H1 (cell line): Measurements from ENCODE around the gene CLASP2. TPM values are rescaled to one million over a fixed set of nuclear protein-coding genes. Genes with fewer than 3 reads are reported as not detected.
"Not testable (repeated sequence)": the region's sequence is repeated elsewhere in the genome, so short reads cannot be mapped to it uniquely, and the experiment has no call there.

Experiments used
- CTCF ChIA-PET: fragments of 300-600 bp; sonication (Branson Sonifier 250); formaldehyde crosslinking; loops from one replicate; lab custom pipeline; 2021; ENCODE audit not compliant: partially characterized antibody; lab: Charles Lee
- POLR2A ChIA-PET: fragments of 300-600 bp; sonication (Branson Sonifier 250); formaldehyde crosslinking; loops from one replicate; lab custom pipeline; 2021; ENCODE audit warnings: inconsistent platforms; ENCODE audit not compliant: partially characterized antibody; lab: Charles Lee
- DNase-seq, 2 experiments: peaks; one replicate each; pipeline versions ENCODE4 v3.0.0 to v3.0.0-alpha.2; 2010 to 2022; ENCODE audit warnings: low spot score in 2 of 2, low read depth in 1 of 2, mixed read lengths in 1 of 2
- FAIRE-seq: peaks from 2 replicates; lab custom pipeline; 2011; peaks lifted over from hg19 to GRCh38; lab: Jason Lieb, UNC
- H2AFZ ChIP-seq: 2 replicates; pipeline ENCODE4 v1.8.1; 2012; ENCODE audit warnings: low read length, inconsistent platforms
- H2AK5ac ChIP-seq: 2 replicates; pipeline ENCODE4 v1.6.1; 2013; ENCODE audit warnings: low read depth, low read length
- H2BK120ac ChIP-seq: replicated peaks from 2 replicates; pipeline ENCODE3; 2013; ENCODE audit warnings: low read depth, low read length, inconsistent platforms
- H2BK12ac ChIP-seq: 2 replicates; pipeline ENCODE4 v1.6.1; 2013; ENCODE audit warnings: low read depth, low read length
- H2BK15ac ChIP-seq: 2 replicates; pipeline ENCODE4 v1.6.1; 2013; ENCODE audit warnings: low read length
- H2BK20ac ChIP-seq: 2 replicates; pipeline ENCODE4 v1.6.1; 2013; ENCODE audit warnings: low read length
- H2BK5ac ChIP-seq: 2 replicates; pipeline ENCODE4 v1.6.1; 2013; ENCODE audit warnings: low read depth, low read length
- H3K14ac ChIP-seq: 2 replicates; pipeline ENCODE4 v1.6.1; 2013; ENCODE audit warnings: inconsistent platforms; ENCODE audit not compliant: insufficient read length
- H3K18ac ChIP-seq: 2 replicates; pipeline ENCODE4 v1.6.1; 2013; ENCODE audit warnings: low read length; ENCODE audit errors: extremely low read depth
- H3K23ac ChIP-seq: 2 replicates; pipeline ENCODE4 v1.6.1; 2013; ENCODE audit warnings: inconsistent platforms; ENCODE audit not compliant: insufficient read length
- H3K23me2 ChIP-seq: 2 replicates; pipeline ENCODE4 v1.6.1; 2013; ENCODE audit warnings: low read depth, low read length
- H3K27ac ChIP-seq: 2 replicates; pipeline ENCODE4 v1.6.1; 2011; ENCODE audit warnings: low read depth, low read length, inconsistent platforms
- H3K27me3 ChIP-seq, 4 experiments: replicated peaks in 1 of 4; 1 replicate in 1 of 4; 2 replicates in 3 of 4; pipeline versions ENCODE4 v1.6.1 to v1.8.1; 2011 to 2013; ENCODE audit warnings: low read length in 3 of 4, mild to moderate bottlenecking in 3 of 4, inconsistent platforms in 2 of 4, mixed read lengths in 2 of 4, moderate library complexity in 1 of 4; ENCODE audit not compliant: control insufficient read depth in 3 of 4, insufficient read depth in 3 of 4; ENCODE audit errors: extremely low read depth in 1 of 4
- H3K36me3 ChIP-seq, 4 experiments: 2 replicates each; pipeline versions ENCODE4 v1.6.1 to v1.8.1; 2011 to 2013; ENCODE audit warnings: mild to moderate bottlenecking in 4 of 4, low read length in 3 of 4, moderate library complexity in 2 of 4, control low read depth in 1 of 4, inconsistent platforms in 1 of 4; ENCODE audit not compliant: insufficient read depth in 4 of 4, control insufficient read depth in 2 of 4
- H3K4ac ChIP-seq: replicated peaks from 2 replicates; pipeline ENCODE3; 2013; ENCODE audit warnings: low read length, low read depth, mixed read lengths, inconsistent platforms; ENCODE audit not compliant: insufficient read length
- H3K4me1 ChIP-seq, 4 experiments: replicated peaks in 1 of 4; 1 replicate in 1 of 4; 2 replicates in 3 of 4; pipeline versions ENCODE4 v1.6.1 to v1.8.1; 2011 to 2013; ENCODE audit warnings: low read length in 3 of 4, inconsistent platforms in 2 of 4, mixed read lengths in 1 of 4; ENCODE audit not compliant: insufficient read depth in 4 of 4, control insufficient read depth in 3 of 4
- H3K4me2 ChIP-seq, 2 experiments: 2 replicates each; pipeline versions ENCODE4 v1.6.1 to v1.8.1; 2011 to 2013; ENCODE audit warnings: low read depth in 2 of 2, low read length in 2 of 2, control low read depth in 1 of 2, inconsistent platforms in 1 of 2, mild to moderate bottlenecking in 1 of 2; ENCODE audit not compliant: insufficient read depth in 1 of 2
- H3K4me3 ChIP-seq, 4 experiments: fragments of 200-600, 300-600 bp in 1 of 4; sonication (generic), shearing (Covaris generic), sonication (Bioruptor Twin) in 1 of 4; 2 replicates each; pipeline versions ENCODE4 v1.5.1 to v1.8.1; 2011 to 2016; ENCODE audit warnings: low read length in 4 of 4, low read depth in 3 of 4, control low read depth in 2 of 4, inconsistent platforms in 2 of 4, mild to moderate bottlenecking in 2 of 4, mixed read lengths in 1 of 4, moderate library complexity in 1 of 4; ENCODE audit not compliant: insufficient read depth in 2 of 4; ENCODE audit errors: extremely low read depth in 1 of 4
- H3K56ac ChIP-seq: replicated peaks from 2 replicates; pipeline ENCODE3; 2013; ENCODE audit warnings: low read depth, mild to moderate bottlenecking, mixed read lengths, low read length, inconsistent platforms; ENCODE audit not compliant: insufficient read length
- H3K79me1 ChIP-seq: 2 replicates; pipeline ENCODE4 v1.6.1; 2013; ENCODE audit warnings: low read depth, low read length, control low read depth
- H3K79me2 ChIP-seq, 2 experiments: 2 replicates each; pipeline versions ENCODE4 v1.6.1 to v1.8.1; 2012 to 2013; ENCODE audit warnings: low read length in 2 of 2, mild to moderate bottlenecking in 2 of 2, inconsistent platforms in 1 of 2; ENCODE audit not compliant: insufficient read depth in 2 of 2, control insufficient read depth in 1 of 2
- H3K9ac ChIP-seq, 4 experiments: replicated peaks in 1 of 4; 1 replicate in 1 of 4; 2 replicates in 3 of 4; pipeline versions ENCODE4 v1.6.1 to v1.8.1; 2011 to 2013; ENCODE audit warnings: low read depth in 3 of 4, low read length in 3 of 4, control low read depth in 2 of 4, mild to moderate bottlenecking in 2 of 4, moderate library complexity in 2 of 4, inconsistent platforms in 1 of 4; ENCODE audit errors: extremely low read depth in 1 of 4
- H3K9me3 ChIP-seq, 2 experiments: 2 replicates each; pipeline versions ENCODE4 v1.6.1 to v1.8.1; 2012 to 2013; ENCODE audit warnings: mild to moderate bottlenecking in 2 of 2, moderate library complexity in 2 of 2, control low read depth in 1 of 2, inconsistent platforms in 1 of 2, low read depth in 1 of 2, low read length in 1 of 2, mixed read lengths in 1 of 2; ENCODE audit not compliant: insufficient read depth in 2 of 2
- H4K20me1 ChIP-seq, 2 experiments: replicated peaks in 1 of 2; 2 replicates each; pipeline versions ENCODE3 to v1.8.1; 2011 to 2013; ENCODE audit warnings: inconsistent platforms in 2 of 2, low read length in 2 of 2, mild to moderate bottlenecking in 1 of 2; ENCODE audit not compliant: insufficient read depth in 2 of 2, control insufficient read depth in 1 of 2
- H4K5ac ChIP-seq: 2 replicates; pipeline ENCODE4 v1.6.1; 2013; ENCODE audit warnings: low read length, low read depth, mixed read lengths, inconsistent platforms; ENCODE audit not compliant: insufficient read length
- H4K8ac ChIP-seq: 2 replicates; pipeline ENCODE4 v1.8.0; 2013; ENCODE audit warnings: mild to moderate bottlenecking, moderate library complexity, low read length, inconsistent platforms; ENCODE audit not compliant: insufficient read depth; ENCODE audit errors: extremely low read depth
- H4K91ac ChIP-seq: replicated peaks from 2 replicates; pipeline ENCODE3; 2013; ENCODE audit warnings: low read length, mixed read lengths, inconsistent platforms; ENCODE audit not compliant: insufficient read length
- BCL11A ChIP-seq, 2 experiments: IDR thresholded peaks; one replicate each; pipeline ENCODE4 v1.6.1; 2011; ENCODE audit warnings: low read depth in 2 of 2, low read length in 2 of 2, mild to moderate bottlenecking in 2 of 2
- CREB1 ChIP-seq: IDR thresholded peaks from 2 replicates; pipeline ENCODE4 v1.6.1; 2012; ENCODE audit warnings: inconsistent platforms
- CTBP2 ChIP-seq: IDR thresholded peaks from 2 replicates; pipeline ENCODE4 v1.7.0; 2011; ENCODE audit warnings: borderline replicate concordance, mild to moderate bottlenecking, moderate library complexity, mixed read lengths, low read length; ENCODE audit not compliant: insufficient read depth, insufficient read length
- FOSL1 ChIP-seq: IDR thresholded peaks from 2 replicates; pipeline ENCODE4 v1.6.1; 2011; ENCODE audit warnings: mild to moderate bottlenecking, low read depth, low read length, moderate library complexity; ENCODE audit not compliant: insufficient read depth
- WGBS, 2 experiments: shearing (Covaris generic) in 1 of 2; methylation state at CpG; one replicate each; pipeline versions ENCODE4 v1.1.6 to v1.1.7; 2013 to 2015; ENCODE audit warnings: low lambda C conversion rate in 2 of 2, mixed read lengths in 2 of 2, inconsistent platforms in 1 of 2, low coverage in 1 of 2, missing lambda C conversion rate in 1 of 2; ENCODE audit not compliant: insufficient replicate concordance in 2 of 2, insufficient coverage in 1 of 2, insufficient read length in 1 of 2; ENCODE audit errors: extremely low coverage in 1 of 2, missing lambda C conversion rate in 1 of 2; 5-methylcytosine and 5-hydroxymethylcytosine counted together
- polyA plus RNA-seq, 7 experiments: library from polyadenylated mRNA; depleted of rRNA in 3 of 7; stranded (reverse) in 5 of 7; unstranded in 2 of 7; fragments of >200 nt in 5 of 7; fragments of 200-250 nt in 2 of 7; gene quantifications; 1 replicate in 5 of 7; 2 replicates in 1 of 7; 4 replicates in 1 of 7; pipeline versions ENCODE4 v1.2.1 to v1.2.3, GENCODE V29; 2011 to 2013; ENCODE audit warnings: missing spikeins in 2 of 7, mixed read lengths in 2 of 7
- total RNA-seq: library from RNA; stranded (reverse); fragmentation: NEBNext Ultra II Directional; extraction: Animal tissue kit (Norgen Biotek cat#: 25700); gene quantifications from 2 replicates; pipeline ENCODE4 v1.2.1, GENCODE V29; 2021

CLASP2 gene
- total and polyA plus RNA-seq, 2 of the 8 experiments (the other 6 are each of a cell fraction or from before 2014, with no cell fraction given): 21.7 to 58.0 TPM

DNA sequence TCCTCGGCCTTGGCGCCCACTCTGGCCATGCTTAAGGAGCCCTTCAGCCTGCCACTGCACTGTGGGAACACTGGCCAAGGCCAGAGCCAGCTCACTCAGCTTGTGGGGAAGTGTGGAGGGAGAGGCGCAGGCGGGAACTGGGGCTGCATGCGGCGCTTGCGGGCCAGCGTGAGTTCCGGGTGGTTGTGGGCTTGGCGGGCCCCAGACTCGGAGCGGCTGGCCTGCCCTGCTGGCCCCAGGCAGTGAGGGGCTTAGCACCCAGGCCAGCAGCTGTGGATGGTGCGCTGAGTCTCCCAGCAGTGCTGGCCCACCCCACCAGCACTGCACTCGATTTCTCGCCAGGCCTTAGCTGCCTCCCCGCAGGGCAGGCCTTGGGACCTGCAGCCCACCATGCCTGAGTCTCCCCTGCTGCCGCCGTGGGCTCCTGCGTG is 264.7 kb downstream of the CLASP2 start (continued):
- TF ChIP-seq CTBP2 (no peak), FOSL1 (no peak), CREB1 (no peak), BCL11A (IDR thresholded peaks at IDR 0.05; ENCODE audit: low read depth in 2 of 2, low read length in 2 of 2) (no peak)

DNA sequence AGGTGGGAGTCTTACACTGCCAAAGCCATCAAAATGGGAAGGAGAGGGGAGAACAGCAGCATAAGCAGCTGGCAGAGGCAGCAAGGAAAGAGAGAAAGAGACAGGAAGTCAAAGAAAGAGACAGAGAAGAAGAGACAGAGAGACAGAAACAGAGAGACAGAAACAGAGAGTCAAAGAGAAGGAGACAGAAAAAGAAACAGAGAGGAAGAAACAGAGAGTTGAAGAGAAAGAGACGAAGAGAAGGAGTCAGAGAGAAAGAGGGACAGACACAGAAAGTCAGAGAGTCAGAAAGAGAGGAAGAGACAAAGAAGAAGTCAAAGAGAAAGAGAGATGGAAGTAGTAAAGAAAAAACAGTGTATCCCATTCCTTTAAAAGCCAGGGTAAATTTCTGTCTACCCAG is 266.1 kb downstream of the CLASP2 start:
- H2AFZ ChIP-seq, H3K79me2 ChIP-seq, POLR2A ChIA-PET, H3K9ac ChIP-seq, H3K23me2 ChIP-seq, H3K4me1 ChIP-seq, H4K20me1 ChIP-seq, H3K14ac ChIP-seq, H2BK120ac ChIP-seq, FAIRE-seq, CTCF ChIA-PET, H2BK15ac ChIP-seq, H3K27ac ChIP-seq, H3K23ac ChIP-seq, H4K91ac ChIP-seq, H3K4me3 ChIP-seq, H2BK12ac ChIP-seq, H3K27me3 ChIP-seq, H3K9me3 ChIP-seq, H3K18ac ChIP-seq, DNase-seq, H4K8ac ChIP-seq, H2AK5ac ChIP-seq, H2BK5ac ChIP-seq, H3K4ac ChIP-seq, H3K56ac ChIP-seq, H3K79me1 ChIP-seq, H2BK20ac ChIP-seq, H3K4me2 ChIP-seq, H4K5ac ChIP-seq: not testable (repeated sequence)
- 92% methylated on average over 1 of the region's 1 CpG; no CpG with 5 or more reads in 1 of the 2 experiments for WGBS, 2 experiments
- H3K36me3 ChIP-seq: peaks cover 0 to 14% (median 2%) of the 10 kb centered on the region in 4 experiments; a peak in 2 of 8 replicates
